Activated T-helper 17 cell treated with anti-CD3 and anti-CD28 coated beads, Interleukin-2, amount 50 U/mL, for 72 hours (primary cell): ENCODE results near the gene ZNF723. TPM values are rescaled to one million over a fixed set of nuclear protein-coding genes. Genes with fewer than 3 reads are reported as not detected.
"Not testable (repeated sequence)": the region's sequence is repeated elsewhere in the genome, so short reads cannot be mapped to it uniquely, and the experiment has no call there.

ENCODE experiments used
- ATAC-seq: fragments of 150-1000 bp; cut with Tn5 transposase; replicated peaks from 2 replicates; pipeline ENCODE4 v1.10.0; 2021; ENCODE audit warnings: mild to moderate bottlenecking, moderate library complexity
- H3K27ac Mint-ChIP-seq: one replicate; pipeline ENCODE4 v1.8.0; 2022; ENCODE audit warnings: mixed read lengths
- H3K27me3 Mint-ChIP-seq: one replicate; pipeline ENCODE4 v1.8.0; 2022; ENCODE audit warnings: mixed read lengths
- H3K36me3 Mint-ChIP-seq: one replicate; pipeline ENCODE4 v1.8.0; 2022; ENCODE audit warnings: low read depth, mild to moderate bottlenecking, mixed read lengths
- H3K4me1 Mint-ChIP-seq: one replicate; pipeline ENCODE4 v1.8.0; 2022; ENCODE audit warnings: mixed read lengths
- H3K4me3 Mint-ChIP-seq: one replicate; pipeline ENCODE4 v1.8.0; 2022; ENCODE audit warnings: mild to moderate bottlenecking, mixed read lengths
- H3K9me3 Mint-ChIP-seq: one replicate; pipeline ENCODE4 v1.8.0; 2022; ENCODE audit warnings: mixed read lengths
- total RNA-seq, 2 donors: library from RNA; stranded (reverse); gene quantifications; one replicate each; pipeline ENCODE4 v1.2.3, GENCODE V29; 2022

ZNF723 gene
- under 1 TPM in 1 of 2 donors, not detected in 1; 0.24 TPM for total RNA-seq

DNA sequence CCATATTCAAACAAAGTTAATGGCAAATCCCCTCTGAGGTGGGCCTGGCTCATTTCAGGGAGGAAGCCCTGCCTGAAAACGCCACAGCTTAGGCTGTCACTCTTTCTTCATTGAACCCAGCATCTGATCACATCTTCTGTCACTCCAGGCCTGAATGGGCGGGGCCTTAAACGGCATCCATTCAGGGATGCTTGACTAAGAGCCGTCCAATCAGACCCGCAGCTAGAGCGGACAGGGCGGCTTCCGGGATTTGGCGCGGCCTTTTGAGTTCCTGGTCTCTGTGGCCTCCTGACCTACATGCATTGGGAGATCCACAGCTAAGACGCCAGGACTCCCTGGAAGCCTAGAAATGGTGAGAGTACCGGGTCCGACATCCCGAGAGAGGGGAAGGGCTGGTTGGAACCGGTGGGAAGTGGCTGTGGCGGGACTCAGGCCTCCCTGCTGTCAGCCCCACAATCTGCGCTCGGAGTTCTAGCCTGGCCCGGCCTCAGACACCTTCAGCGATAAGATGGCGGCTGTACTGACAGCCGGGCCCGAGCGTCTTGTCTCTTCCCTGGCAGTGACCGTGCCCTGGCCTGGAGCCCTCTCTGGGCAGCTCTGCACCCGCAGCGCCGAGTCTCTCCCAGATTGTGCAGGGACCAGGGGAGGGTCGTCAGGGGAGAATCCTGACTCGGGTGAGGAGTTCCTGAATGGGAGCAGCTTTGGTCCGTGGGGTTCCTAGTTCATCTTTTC, at the start of gene ZNF723:
Gene ZNF723 (plus strand): TSS at position 261 of the 732 bp plus-strand sequence. CDS start 89 bp downstream, at position 350.
- Mint-ChIP-seq H3K36me3 (no peaks in the 10 kb centered on the region), H3K27me3 (no peaks in the 10 kb centered on the region), H3K9me3 (peaks cover 8% of the 10 kb centered on the region), H3K27ac (no peak within 1 kb of the TSS), H3K4me3 (peak within 1 kb of the TSS; percentile 32), H3K4me1 (no peaks in the 10 kb centered on the region)
- peak; percentile 31 for ATAC-seq

- Mint-ChIP-seq H3K27ac (no peak within 1 kb of the TSS), H3K27me3 (peaks cover 4% of the 10 kb centered on the region), H3K9me3 (peaks cover 3% of the 10 kb centered on the region), H3K4me1 (no peaks in the 10 kb centered on the region), H3K36me3 (no peaks in the 10 kb centered on the region), H3K4me3 (no peak within 1 kb of the TSS)
- peak; percentile 43 for ATAC-seq
Measured at GRCh38 chr19:22783651-22784410, 48.3 kb upstream of the ZNF723 start, which contains the start of gene ZNF99. Gene ZNF99 (minus strand): TSS chr19:22784151. CDS start chr19:22784016, 135 bp downstream.

- H3K9me3 Mint-ChIP-seq, result peaks cover 20% of the 10 kb centered on the region
- H3K4me3 Mint-ChIP-seq, ATAC-seq, H3K27ac Mint-ChIP-seq, H3K27me3 Mint-ChIP-seq, H3K4me1 Mint-ChIP-seq, H3K36me3 Mint-ChIP-seq: not testable (repeated sequence)
Measured at GRCh38 chr19:22792863-22793262, 39.2 kb upstream of the ZNF723 start.

- Mint-ChIP-seq H3K4me1 (no peaks in the 10 kb centered on the region), H3K36me3 (no peaks in the 10 kb centered on the region), H3K9me3 (peaks cover 29% of the 10 kb centered on the region), H3K4me3 (no peak overlapping the region), H3K27ac (no peak overlapping the region), H3K27me3 (no peaks in the 10 kb centered on the region)
- ATAC-seq, result no peak
Measured at GRCh38 chr19:22797040-22797439, 35.1 kb upstream of the ZNF723 start.

DNA sequence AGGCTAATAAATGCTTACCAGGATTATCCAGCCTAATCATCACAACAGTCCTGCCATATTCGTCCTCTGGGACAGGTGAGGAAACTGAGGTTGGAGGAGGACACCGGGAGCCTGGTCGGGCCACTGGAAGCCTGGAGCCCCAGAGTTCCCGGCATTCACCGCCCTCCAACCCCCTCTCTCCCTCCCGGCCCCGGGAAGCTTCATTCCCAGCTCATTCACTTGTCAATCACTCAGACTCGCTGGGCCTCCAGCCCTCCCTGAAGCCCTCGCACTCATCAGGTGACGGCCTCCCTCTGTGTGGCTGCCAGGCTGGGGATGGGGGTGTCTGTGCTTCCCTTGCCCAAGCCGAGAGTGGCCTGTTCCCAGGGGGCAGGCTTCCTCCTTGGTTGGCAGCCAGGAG, 25.7 kb upstream of the ZNF723 start:
- Mint-ChIP-seq H3K4me3 (no peak overlapping the region), H3K36me3 (no peaks in the 10 kb centered on the region), H3K9me3 (peaks cover 14% of the 10 kb centered on the region), H3K27me3 (no peaks in the 10 kb centered on the region), H3K4me1 (no peaks in the 10 kb centered on the region), H3K27ac (no peak overlapping the region)
- no peak for ATAC-seq

DNA sequence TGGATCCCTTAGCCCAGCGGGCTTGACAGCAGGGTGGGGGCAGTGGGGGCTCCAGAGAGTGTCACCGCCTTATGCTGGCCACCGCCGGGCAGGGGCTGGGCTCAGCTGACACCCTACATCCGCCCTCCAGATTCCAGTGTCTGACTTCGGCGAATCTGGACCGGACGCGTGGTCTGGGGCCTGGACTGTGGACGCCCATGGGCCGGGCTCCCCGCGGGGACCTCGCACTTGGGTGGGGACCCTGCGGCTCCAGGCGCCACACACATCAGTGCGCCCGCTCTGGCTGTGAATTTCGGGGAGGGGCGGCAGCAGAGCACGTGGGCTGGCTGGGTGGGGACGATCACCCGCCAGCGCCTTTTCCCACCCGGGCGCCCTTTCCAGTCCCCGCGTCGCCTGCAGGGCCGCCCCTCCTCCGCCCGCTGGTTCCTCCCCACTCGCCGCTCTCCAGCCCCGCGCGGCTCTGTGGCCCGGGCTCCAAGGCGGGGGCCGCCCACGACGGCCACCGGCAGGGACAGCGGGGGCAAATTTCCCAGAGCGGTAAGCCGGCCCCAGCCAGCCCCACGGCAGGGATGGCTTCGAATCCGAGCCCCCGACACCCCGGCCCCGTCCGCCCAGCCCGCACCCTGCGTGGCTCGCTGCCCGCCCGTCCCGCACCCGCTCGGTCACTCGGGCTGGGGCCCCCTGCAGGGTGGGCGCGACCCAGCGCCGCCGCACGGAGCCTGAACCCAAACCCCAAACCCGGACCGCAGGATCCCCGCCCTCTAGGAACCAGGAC, 24.8 kb upstream of the ZNF723 start:
- Mint-ChIP-seq H3K9me3 (peaks cover 14% of the 10 kb centered on the region), H3K4me3 (no peak overlapping the region), H3K27ac (no peak overlapping the region), H3K27me3 (no peaks in the 10 kb centered on the region), H3K36me3 (no peaks in the 10 kb centered on the region), H3K4me1 (no peaks in the 10 kb centered on the region)
- no peak for ATAC-seq

DNA sequence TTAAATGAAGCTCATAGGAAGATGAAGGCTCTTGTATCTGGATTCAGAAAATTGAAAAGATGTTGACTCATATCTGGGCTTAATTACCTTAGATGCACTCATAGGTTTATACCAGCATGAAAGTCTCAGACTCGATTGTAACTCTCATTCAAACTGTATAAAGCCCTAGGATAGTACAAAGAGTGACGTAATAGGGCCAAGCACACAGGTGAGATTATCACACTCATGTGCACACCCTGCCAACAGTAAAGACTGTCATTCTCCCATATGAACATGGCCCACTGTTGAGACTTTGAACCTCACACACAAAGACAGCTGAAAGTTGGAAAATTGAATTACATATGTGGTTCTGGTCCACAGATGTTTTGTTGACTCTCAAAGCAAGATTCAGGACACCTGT, 18.0 kb upstream of the ZNF723 start:
- peaks cover 19% of the 10 kb centered on the region for H3K9me3 Mint-ChIP-seq

DNA sequence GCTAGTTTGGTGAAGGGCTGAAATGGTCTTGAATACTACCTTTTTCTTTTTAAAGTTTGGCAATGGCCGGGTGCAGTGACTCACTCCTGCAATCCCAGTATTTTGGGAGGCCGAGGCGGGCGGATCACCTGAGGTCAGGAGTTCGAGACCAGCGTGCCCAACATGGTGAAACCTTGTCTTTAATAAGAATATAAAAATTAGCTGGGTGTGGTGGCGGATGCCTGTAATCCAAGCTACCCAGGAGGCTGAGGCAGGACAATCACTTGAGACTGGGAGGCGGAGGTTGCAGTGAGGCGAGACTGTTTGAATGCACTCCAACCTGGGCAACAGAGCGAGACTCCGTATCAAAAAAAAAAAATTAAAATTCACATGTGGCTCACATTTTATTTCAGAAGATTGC, 880 bp upstream of the ZNF723 start:
- Mint-ChIP-seq H3K27me3 (no peaks in the 10 kb centered on the region), H3K36me3 (no peaks in the 10 kb centered on the region), H3K4me3 (no peak overlapping the region), H3K9me3 (peaks cover 7% of the 10 kb centered on the region), H3K27ac (no peak overlapping the region), H3K4me1 (no peaks in the 10 kb centered on the region)
- no peak for ATAC-seq

More for the DNA sequence above, 18.0 kb upstream of the ZNF723 start:
- no peak for ATAC-seq
- Mint-ChIP-seq H3K36me3 (no peaks in the 10 kb centered on the region), H3K4me1 (no peaks in the 10 kb centered on the region), H3K27me3 (no peaks in the 10 kb centered on the region), H3K4me3 (no peak overlapping the region), H3K27ac (no peak overlapping the region)

- not testable (repeated sequence) for H3K4me3 Mint-ChIP-seq, H3K36me3 Mint-ChIP-seq, H3K27ac Mint-ChIP-seq, H3K27me3 Mint-ChIP-seq, ATAC-seq, H3K4me1 Mint-ChIP-seq
- peaks cover 18% of the 10 kb centered on the region for H3K9me3 Mint-ChIP-seq
Measured at GRCh38 chr19:22857713-22858320, 25.7 kb downstream of the ZNF723 start.

- Mint-ChIP-seq H3K27me3 (no peaks in the 10 kb centered on the region), H3K4me3 (no peak overlapping the region), H3K4me1 (no peaks in the 10 kb centered on the region), H3K27ac (no peak overlapping the region), H3K9me3 (peaks cover 14% of the 10 kb centered on the region), H3K36me3 (no peaks in the 10 kb centered on the region)
- ATAC-seq, result no peak
Measured at GRCh38 chr19:22882797-22883196, 50.7 kb downstream of the ZNF723 start.

DNA sequence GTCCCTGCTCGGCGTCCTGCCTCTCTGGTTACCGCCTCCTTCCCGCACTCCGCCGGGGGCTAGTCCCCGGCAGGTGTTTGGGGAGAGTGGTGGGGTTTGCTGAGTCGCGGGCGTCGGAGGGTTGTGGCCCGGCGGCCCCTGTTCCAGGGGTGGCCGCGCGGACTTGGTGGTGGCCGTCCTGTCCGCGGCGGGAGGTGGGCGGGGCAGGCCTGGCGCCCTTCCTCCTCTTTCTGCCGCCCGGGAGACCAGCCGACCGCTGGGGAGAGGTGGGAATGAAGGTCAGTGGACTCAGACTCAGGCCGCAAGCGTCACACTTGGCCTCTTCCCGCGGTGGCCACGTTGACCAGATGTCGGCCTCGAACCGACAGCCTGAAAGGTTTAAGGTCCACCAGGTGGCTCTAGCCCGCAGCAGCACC, 61.8 kb downstream of the ZNF723 start:
- Mint-ChIP-seq H3K4me1 (no peaks in the 10 kb centered on the region), H3K36me3 (no peaks in the 10 kb centered on the region), H3K4me3 (no peak overlapping the region), H3K9me3 (peaks cover 18% of the 10 kb centered on the region), H3K27me3 (no peaks in the 10 kb centered on the region), H3K27ac (no peak overlapping the region)
- no peak for ATAC-seq

- Mint-ChIP-seq H3K4me1 (no peaks in the 10 kb centered on the region), H3K9me3 (peaks cover 19% of the 10 kb centered on the region), H3K27me3 (no peaks in the 10 kb centered on the region), H3K4me3 (no peak overlapping the region), H3K27ac (no peak overlapping the region), H3K36me3 (no peaks in the 10 kb centered on the region)
- ATAC-seq, result no peak
Measured at GRCh38 chr19:22901431-22902130, 69.5 kb downstream of the ZNF723 start.
